ENCODE results near the gene FOXK1. TPM values are rescaled to one million over a fixed set of nuclear protein-coding genes. Genes with fewer than 3 reads are reported as not detected.

Gene FOXK1
- total and polyA plus RNA-seq, 12 donors, result 3.6 to 30.6 (median 24.2) TPM

DNA sequence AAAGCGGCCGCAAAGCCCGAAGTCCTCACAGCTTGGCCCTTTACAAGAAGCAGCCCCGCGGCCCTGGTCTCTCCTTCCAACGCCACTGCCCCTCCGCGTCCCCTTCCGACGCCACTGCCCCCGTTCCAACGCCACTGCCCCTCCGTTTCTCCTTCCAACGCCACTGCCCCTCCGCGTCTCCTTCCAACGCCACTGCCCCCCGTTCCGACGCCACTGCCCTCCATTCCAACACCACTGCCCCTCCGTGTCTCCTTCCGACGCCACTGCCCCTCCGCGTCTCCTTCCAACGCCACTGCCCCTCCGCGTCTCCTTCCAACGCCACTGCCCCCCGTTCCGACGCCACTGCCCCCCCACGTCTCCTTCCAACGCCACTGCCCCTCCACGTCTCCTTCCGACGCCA is 126.5 kb downstream of the FOXK1 start:
- ATAC-seq, result no peak
- H3K9me3 ChIP-seq, result peaks cover 0 to 4% (median 0%) of the 10 kb centered on the region in 11 donors
- WGBS, 2 donors, result 86 to 89% methylated on average over 35 to 37 of the region's 37 CpGs
- peaks cover 0 to 12% (median 0%) of the 10 kb centered on the region in 9 donors for H3K4me1 ChIP-seq
- peaks cover 0 to 20% (median 0%) of the 10 kb centered on the region in 7 donors for H3K27me3 ChIP-seq
- no peak overlapping the region for H3K4me3 ChIP-seq
- DNase-seq, result no peak
- intact Hi-C loops (cut with DNase I), result loop anchor here in 1 of 10 donors (10.0 kb wide), 1 partner anchor 276 kb away; no protein-coding TSS in a partner anchor
- H3K27ac ChIP-seq, result peak overlapping the region in 4 of 10 donors; percentile 44 to 64 (median 50)
- TF ChIP-seq, protein P1, sequence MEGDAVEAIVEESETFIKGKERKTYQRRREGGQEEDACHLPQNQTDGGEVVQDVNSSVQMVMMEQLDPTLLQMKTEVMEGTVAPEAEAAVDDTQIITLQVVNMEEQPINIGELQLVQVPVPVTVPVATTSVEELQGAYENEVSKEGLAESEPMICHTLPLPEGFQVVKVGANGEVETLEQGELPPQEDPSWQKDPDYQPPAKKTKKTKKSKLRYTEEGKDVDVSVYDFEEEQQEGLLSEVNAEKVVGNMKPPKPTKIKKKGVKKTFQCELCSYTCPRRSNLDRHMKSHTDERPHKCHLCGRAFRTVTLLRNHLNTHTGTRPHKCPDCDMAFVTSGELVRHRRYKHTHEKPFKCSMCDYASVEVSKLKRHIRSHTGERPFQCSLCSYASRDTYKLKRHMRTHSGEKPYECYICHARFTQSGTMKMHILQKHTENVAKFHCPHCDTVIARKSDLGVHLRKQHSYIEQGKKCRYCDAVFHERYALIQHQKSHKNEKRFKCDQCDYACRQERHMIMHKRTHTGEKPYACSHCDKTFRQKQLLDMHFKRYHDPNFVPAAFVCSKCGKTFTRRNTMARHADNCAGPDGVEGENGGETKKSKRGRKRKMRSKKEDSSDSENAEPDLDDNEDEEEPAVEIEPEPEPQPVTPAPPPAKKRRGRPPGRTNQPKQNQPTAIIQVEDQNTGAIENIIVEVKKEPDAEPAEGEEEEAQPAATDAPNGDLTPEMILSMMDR (IDR thresholded peaks at IDR 0.05), result no peak
- peaks cover 0 to 16% (median 0%) of the 10 kb centered on the region in 9 donors for H3K36me3 ChIP-seq

DNA sequence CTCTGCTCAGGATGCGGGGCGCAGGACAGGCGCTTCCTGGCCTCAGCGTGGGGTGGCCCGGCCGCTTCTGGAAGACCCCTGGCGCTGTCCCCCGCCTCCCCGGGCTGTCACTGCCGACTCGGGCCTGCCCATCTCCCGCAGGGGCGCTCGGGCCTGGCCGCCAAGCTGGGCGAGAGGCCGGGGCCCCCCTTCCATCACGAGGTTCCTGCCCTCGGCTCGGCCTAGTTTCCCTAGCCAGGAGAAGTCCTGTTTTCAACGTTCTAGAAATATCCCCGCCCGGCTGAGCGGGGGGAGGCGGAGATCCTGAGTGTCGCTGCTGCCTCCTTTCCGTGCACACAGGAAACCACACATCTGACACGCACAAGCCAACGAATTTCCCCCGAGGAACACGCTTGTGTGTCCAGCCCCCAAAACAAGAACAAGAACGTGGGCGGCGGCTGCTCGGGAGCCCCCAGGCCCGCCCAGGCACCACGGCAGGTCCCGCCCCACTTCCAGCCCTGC is 127.0 kb downstream of the FOXK1 start:
- Histone ChIP-seq H3K4me3 (peak overlapping the region in 6 of 10 donors; percentile 1 to 40 (median 28)), H3K27me3 (peaks cover 0 to 20% (median 0%) of the 10 kb centered on the region in 7 donors), H3K4me1 (peaks cover 0 to 12% (median 0%) of the 10 kb centered on the region in 9 donors), H3K9me3 (peaks cover 0 to 4% (median 0%) of the 10 kb centered on the region in 11 donors), H3K36me3 (peaks cover 0 to 22% (median 0%) of the 10 kb centered on the region in 9 donors), H3K27ac (peak overlapping the region in 7 of 10 donors; percentile 29 to 83 (median 58))
- 77 to 78% methylated on average over 38 of the region's 38 CpGs for WGBS, 2 donors
- peak in 6 of 8 donors; percentile 29 to 82 (median 53) for ATAC-seq
- intact Hi-C loops (cut with DNase I), result loop anchor here in 1 of 10 donors (10.0 kb wide), 1 partner anchor 276 kb away; no protein-coding TSS in a partner anchor
- peak; percentile 59 to 61 for DNase-seq
- TF ChIP-seq, protein P1 (IDR thresholded peaks at IDR 0.05), result no peak

DNA sequence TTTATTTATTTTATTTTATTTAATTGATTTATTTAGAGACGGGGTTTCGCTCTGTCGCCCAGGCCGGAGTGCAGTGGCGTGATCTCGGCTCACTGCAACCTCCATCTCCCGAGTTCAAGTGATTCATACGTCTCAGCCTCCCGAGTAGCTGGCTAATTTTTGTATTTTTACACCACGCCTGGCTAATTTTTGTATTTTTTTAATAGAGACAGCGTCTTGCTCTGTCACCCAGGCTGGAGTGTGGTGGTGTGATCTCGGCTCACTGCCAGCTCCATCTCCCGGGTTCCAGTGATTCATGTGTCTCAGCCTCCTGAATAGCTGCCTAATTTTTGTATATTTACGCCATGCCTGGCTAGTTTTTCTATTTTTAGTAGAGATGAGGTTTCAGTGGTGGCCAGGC is 127.6 kb downstream of the FOXK1 start:
- ATAC-seq (no peak), DNase-seq (no peak)
- peak overlapping the region in 6 of 10 donors; percentile 1 to 40 (median 28) for H3K4me3 ChIP-seq
- WGBS, 2 donors, result 82 to 90% methylated on average over 14 of the region's 14 CpGs
- H3K4me1 ChIP-seq, result peaks cover 0 to 12% (median 0%) of the 10 kb centered on the region in 9 donors
- peaks cover 0 to 4% (median 0%) of the 10 kb centered on the region in 11 donors for H3K9me3 ChIP-seq
- TF ChIP-seq, protein P1 (IDR thresholded peaks at IDR 0.05), result no peak
- H3K36me3 ChIP-seq, result peaks cover 0 to 27% (median 0%) of the 10 kb centered on the region in 9 donors
- peak overlapping the region in 6 of 10 donors; percentile 50 to 83 (median 66) for H3K27ac ChIP-seq
- intact Hi-C loops (cut with DNase I), result loop anchor here in 1 of 10 donors (10.0 kb wide), 1 partner anchor 275 kb away; no protein-coding TSS in a partner anchor
- peaks cover 0 to 20% (median 0%) of the 10 kb centered on the region in 7 donors for H3K27me3 ChIP-seq

DNA sequence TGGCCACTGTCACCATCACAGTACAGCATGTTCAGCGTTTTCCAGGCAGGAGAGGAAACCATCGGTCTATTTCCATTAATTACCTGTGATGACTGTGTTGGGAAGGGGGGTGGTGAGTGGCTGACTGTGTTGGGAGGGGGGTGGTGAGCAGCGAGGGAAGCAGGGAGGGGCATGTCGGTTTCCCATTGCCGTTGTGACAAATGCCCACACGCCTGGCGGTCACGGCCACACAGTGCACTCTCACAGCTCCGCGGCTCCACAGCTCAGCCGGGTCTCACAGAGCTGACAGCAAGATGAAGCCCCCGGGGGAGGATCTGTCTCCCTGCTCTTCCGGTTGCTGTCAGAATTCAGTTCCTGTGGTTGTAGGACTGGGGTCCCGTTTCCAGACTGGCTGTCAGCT is 132.3 kb downstream of the FOXK1 start:
- Histone ChIP-seq H3K36me3 (peaks cover 0 to 32% (median 0%) of the 10 kb centered on the region in 9 donors), H3K27me3 (peaks cover 0 to 14% (median 0%) of the 10 kb centered on the region in 7 donors), H3K9me3 (peaks cover 0 to 4% (median 0%) of the 10 kb centered on the region in 11 donors), H3K27ac (no peak overlapping the region), H3K4me3 (no peak overlapping the region), H3K4me1 (peaks cover 0 to 21% (median 4%) of the 10 kb centered on the region in 9 donors)
- ATAC-seq, result no peak
- TF ChIP-seq, protein P1 (IDR thresholded peaks at IDR 0.05), result no peak
- intact Hi-C loops (cut with DNase I), result no loop called here
- WGBS, 2 donors, result 81 to 83% methylated on average over 14 of the region's 14 CpGs
- no peak for DNase-seq

Data from heart right ventricle (tissue), 16 donors.